Glutamatergic neuron (in vitro differentiated cells): ENCODE measurements around the gene LMO7. TPM values are rescaled to one million over a fixed set of nuclear protein-coding genes. Genes with fewer than 3 reads are reported as not detected.

Source experiments
- DNase-seq: peaks from one replicate; pipeline ENCODE4 v3.0.0; 2022
- H3K27ac Mint-ChIP-seq: one replicate; pipeline ENCODE4 v1.8.0; 2020; ENCODE audit warnings: mild to moderate bottlenecking, mixed read lengths, inconsistent platforms; ENCODE audit not compliant: unreplicated experiment
- H3K27me3 Mint-ChIP-seq: one replicate; pipeline ENCODE4 v1.8.0; 2020; ENCODE audit warnings: mild to moderate bottlenecking, moderate library complexity, mixed read lengths, inconsistent platforms; ENCODE audit not compliant: unreplicated experiment
- H3K36me3 Mint-ChIP-seq: one replicate; pipeline ENCODE4 v1.8.0; 2020; ENCODE audit warnings: mild to moderate bottlenecking, mixed read lengths, inconsistent platforms; ENCODE audit not compliant: unreplicated experiment
- H3K4me1 Mint-ChIP-seq: one replicate; pipeline ENCODE4 v1.8.0; 2020; ENCODE audit warnings: mild to moderate bottlenecking, low read depth, mixed read lengths, inconsistent platforms; ENCODE audit not compliant: unreplicated experiment
- H3K4me3 Mint-ChIP-seq: one replicate; pipeline ENCODE4 v1.8.0; 2020; ENCODE audit warnings: mild to moderate bottlenecking, mixed read lengths, inconsistent platforms; ENCODE audit not compliant: unreplicated experiment
- H3K9me3 Mint-ChIP-seq: one replicate; pipeline ENCODE4 v1.8.0; 2020; ENCODE audit warnings: mild to moderate bottlenecking, moderate library complexity, mixed read lengths, inconsistent platforms; ENCODE audit not compliant: unreplicated experiment
- total RNA-seq: library from RNA; stranded (reverse); fragmentation: NEBNext Ultra II Directional; extraction: Animal tissue kit (Norgen Biotek cat#: 25700); gene quantifications from one replicate; pipeline ENCODE4 v1.2.1, GENCODE V29; 2021; ENCODE audit not compliant: unreplicated experiment
- TF ChIP-seq, protein P1 (sequence below): fragments of 200-600 bp; sonication (generic); IDR thresholded peaks from one replicate; pipeline ENCODE4 v1.5.0; 2021; ENCODE audit not compliant: partially characterized antibody, unreplicated experiment

LMO7 gene
- total RNA-seq, 1 donor from 2014 or later: 5.0 TPM

DNA sequence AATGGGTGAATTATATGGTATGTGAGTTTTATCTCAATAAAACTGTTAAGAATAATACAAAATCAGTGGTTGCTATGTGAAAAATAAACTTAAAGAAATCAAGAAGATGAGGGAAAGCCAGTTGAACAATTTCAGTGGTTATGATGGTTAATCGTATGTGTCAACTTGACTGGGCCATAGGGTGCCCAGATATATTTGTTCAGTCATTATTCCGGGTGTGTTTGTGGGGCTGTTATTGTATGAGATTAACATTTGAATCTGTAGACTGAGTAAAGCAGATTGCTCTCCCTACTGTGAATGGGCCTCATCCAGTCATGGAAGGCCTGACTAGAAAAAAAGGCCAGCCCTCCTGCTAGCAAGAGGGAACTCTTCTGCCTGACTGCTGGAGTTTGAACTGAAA, 109.3 kb downstream of the LMO7 start:
- no peaks in the 10 kb centered on the region for H3K36me3 Mint-ChIP-seq
- H3K27me3 Mint-ChIP-seq: no peaks in the 10 kb centered on the region
- no peak for DNase-seq
- peaks cover 3% of the 10 kb centered on the region for H3K9me3 Mint-ChIP-seq
- peaks cover 3% of the 10 kb centered on the region for H3K4me1 Mint-ChIP-seq
- TF ChIP-seq, protein P1, sequence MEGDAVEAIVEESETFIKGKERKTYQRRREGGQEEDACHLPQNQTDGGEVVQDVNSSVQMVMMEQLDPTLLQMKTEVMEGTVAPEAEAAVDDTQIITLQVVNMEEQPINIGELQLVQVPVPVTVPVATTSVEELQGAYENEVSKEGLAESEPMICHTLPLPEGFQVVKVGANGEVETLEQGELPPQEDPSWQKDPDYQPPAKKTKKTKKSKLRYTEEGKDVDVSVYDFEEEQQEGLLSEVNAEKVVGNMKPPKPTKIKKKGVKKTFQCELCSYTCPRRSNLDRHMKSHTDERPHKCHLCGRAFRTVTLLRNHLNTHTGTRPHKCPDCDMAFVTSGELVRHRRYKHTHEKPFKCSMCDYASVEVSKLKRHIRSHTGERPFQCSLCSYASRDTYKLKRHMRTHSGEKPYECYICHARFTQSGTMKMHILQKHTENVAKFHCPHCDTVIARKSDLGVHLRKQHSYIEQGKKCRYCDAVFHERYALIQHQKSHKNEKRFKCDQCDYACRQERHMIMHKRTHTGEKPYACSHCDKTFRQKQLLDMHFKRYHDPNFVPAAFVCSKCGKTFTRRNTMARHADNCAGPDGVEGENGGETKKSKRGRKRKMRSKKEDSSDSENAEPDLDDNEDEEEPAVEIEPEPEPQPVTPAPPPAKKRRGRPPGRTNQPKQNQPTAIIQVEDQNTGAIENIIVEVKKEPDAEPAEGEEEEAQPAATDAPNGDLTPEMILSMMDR: no peak
- no peak overlapping the region for H3K4me3 Mint-ChIP-seq
- H3K27ac Mint-ChIP-seq: no peak overlapping the region

DNA sequence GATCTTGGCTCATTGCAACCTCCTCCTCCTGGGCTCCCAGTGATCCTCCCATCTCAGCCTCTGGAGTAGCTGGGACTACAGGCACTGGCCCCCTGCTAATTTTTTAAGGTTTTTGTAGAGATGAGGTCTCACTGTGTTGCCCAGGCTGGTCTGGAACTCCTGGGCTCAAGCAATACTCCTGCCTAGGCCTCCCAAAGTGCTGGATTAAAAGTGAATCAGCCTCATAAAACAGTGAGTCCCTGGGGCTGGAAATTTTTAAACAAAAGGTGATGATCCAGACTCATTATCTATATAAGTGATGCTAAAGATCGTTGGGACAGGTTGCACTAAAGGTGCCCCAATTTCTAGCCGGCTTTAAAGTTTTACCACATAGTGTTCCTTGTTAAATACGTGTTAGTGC, 112.7 kb downstream of the LMO7 start:
- H3K9me3 Mint-ChIP-seq: peaks cover 3% of the 10 kb centered on the region
- H3K36me3 Mint-ChIP-seq: peaks cover under 1% of the 10 kb centered on the region
- H3K27me3 Mint-ChIP-seq: no peaks in the 10 kb centered on the region
- H3K27ac Mint-ChIP-seq: no peak overlapping the region
- DNase-seq: no peak
- H3K4me1 Mint-ChIP-seq: peaks cover 7% of the 10 kb centered on the region
- no peak overlapping the region for H3K4me3 Mint-ChIP-seq
- TF ChIP-seq, protein P1: no peak

DNA sequence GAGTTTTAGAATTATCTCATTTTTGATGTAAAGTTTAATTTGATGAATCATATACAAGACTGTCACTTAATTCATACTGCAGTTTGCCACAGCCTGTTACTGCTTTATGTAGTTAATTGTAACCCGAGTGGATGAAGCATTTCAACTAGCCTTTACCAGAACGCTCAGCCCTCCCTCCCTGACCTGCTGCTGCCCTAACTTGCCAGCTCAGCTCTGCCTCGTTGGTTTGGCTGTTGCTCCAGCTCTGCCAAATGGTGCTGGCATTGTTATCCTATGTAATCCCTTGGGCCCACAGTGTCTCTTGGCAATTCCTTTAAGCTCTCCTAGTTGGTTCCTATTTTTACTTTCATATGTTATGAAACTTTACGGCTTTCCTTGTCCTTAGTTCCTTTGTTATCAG, 113.3 kb downstream of the LMO7 start:
- H3K4me1 Mint-ChIP-seq: peaks cover 7% of the 10 kb centered on the region
- TF ChIP-seq, protein P1: no peak
- H3K27me3 Mint-ChIP-seq: no peaks in the 10 kb centered on the region
- no peak overlapping the region for H3K27ac Mint-ChIP-seq
- H3K36me3 Mint-ChIP-seq: peaks cover 5% of the 10 kb centered on the region
- DNase-seq: no peak
- peaks cover 5% of the 10 kb centered on the region for H3K9me3 Mint-ChIP-seq
- H3K4me3 Mint-ChIP-seq: no peak overlapping the region

DNA sequence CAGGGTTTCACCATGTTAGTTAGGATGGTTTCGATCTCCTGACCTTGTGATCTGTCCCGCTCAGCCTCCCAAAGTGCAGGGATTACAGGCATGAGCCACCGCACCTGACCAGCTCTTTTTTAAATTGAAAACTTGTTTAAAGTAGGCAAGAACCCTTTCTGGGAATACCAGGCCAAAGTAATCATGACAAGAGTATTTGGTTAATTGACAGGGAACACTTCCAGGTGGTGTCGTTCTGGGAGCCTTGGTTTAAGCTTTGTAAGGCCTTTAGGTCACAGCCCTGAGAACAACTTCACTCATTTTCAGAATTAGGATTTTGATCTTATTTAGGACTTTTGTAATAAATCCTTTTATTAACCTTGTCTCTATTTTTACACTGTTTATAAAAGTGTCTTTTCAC, 115.2 kb downstream of the LMO7 start:
- Mint-ChIP-seq H3K9me3 (peaks cover 1% of the 10 kb centered on the region), H3K4me1 (peaks cover 7% of the 10 kb centered on the region), H3K4me3 (no peak overlapping the region), H3K27ac (no peak overlapping the region), H3K36me3 (peaks cover 5% of the 10 kb centered on the region), H3K27me3 (no peaks in the 10 kb centered on the region)
- DNase-seq: no peak
- TF ChIP-seq, protein P1: no peak

DNA sequence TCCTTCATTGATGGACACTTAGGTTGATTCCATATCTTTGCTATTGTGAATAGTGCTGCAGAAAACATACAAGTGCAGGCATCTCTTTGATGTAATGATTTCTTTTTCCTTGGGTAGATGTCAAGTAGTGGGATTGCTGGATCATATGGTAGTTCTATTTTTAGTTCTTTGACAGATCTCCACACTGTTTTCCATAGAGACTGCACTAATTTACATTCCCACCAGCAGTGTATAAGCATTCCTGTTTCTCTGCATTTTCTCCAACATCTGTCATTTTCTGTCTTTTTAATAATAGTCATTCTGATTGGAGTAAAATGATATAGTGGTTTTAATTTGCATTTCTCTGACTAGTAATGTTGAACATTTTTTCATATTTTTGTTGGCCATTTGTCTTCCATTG, 116.7 kb downstream of the LMO7 start:
- peaks cover 7% of the 10 kb centered on the region for H3K4me1 Mint-ChIP-seq
- peaks cover 1% of the 10 kb centered on the region for H3K9me3 Mint-ChIP-seq
- H3K4me3 Mint-ChIP-seq: no peak overlapping the region
- TF ChIP-seq, protein P1: no peak
- DNase-seq: no peak
- H3K27me3 Mint-ChIP-seq: no peaks in the 10 kb centered on the region
- H3K36me3 Mint-ChIP-seq: peaks cover 5% of the 10 kb centered on the region
- no peak overlapping the region for H3K27ac Mint-ChIP-seq
